SH-SY5Y (cell line): ENCODE results near the gene EPB41L4B.

ENCODE experiments used
- GATA2 ChIP-seq: IDR thresholded peaks from 2 replicates; pipeline ENCODE4 v1.6.1; 2011; ENCODE audit warnings: mild to moderate bottlenecking, low read depth, low read length
- GATA3 ChIP-seq: IDR thresholded peaks from 2 replicates; pipeline ENCODE4 v1.6.1; 2011; ENCODE audit warnings: low read depth, mild to moderate bottlenecking, low read length, moderate library complexity

DNA sequence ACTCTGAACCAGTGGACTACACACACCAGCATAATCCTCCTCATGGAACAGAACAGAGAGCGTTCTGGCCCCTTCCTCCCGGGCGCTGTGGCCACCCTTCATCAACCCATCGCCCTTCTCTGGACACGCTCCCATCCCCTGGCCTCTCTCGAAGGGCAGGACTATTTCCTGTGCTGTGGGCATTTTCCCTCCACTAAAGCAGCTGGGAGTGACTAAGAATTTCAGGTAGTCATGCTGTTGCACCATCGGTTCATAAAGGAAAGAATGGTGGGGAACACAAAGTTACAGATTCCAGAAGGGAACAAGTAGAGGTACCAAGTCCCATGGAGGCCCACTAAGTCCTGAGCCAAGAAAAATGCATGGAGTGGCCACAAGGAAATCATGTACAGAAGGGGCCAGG, 68.6 kb downstream of the EPB41L4B start:
- no peak for TF ChIP-seq GATA3
- TF ChIP-seq GATA2, result no peak
